ENCODE data around the gene CDH3. TPM values are rescaled to one million over a fixed set of nuclear protein-coding genes. Genes with fewer than 3 reads are reported as not detected.

Gene CDH3
- total RNA-seq (2014; rRNA removed; shearing (Covaris generic); ENCODE audit: low replicate concordance) = not detected in 2 replicates

GRCh38 chr16:68644715-68645493 lies at the start of gene CDH3:
Gene CDH3, plus strand, starts transcription at chr16:68645310. Its CDS starts 70 bp downstream, at chr16:68645380.
- H3K27me3 ChIP-seq = no peaks in the 10 kb centered on the region
- H3K9me3 ChIP-seq = no peaks in the 10 kb centered on the region
- no peak for DNase-seq
- no peaks in the 10 kb centered on the region for H3K36me3 ChIP-seq
- H3K4me3 ChIP-seq = no peak within 1 kb of the TSS

DNA sequence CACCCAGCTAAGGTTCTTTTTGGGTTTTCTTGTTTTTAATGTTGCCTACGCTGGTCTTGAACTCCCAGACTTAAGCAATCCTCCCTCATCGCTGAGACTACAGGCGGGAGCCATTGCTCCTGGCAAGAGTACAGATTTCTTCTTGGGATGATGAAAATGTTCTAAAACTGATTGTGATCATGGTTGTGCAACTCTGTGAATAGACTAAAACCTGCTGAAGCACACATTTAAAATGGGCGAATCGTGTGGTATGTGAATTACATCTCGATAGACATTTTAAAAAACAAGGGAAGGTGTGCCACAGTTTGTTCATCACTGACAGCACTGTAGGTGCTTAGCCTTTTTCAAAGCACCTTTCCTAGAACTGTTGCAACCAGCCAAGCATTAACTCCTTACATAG lies 48.8 kb upstream of the CDH3 start:
- H3K36me3 ChIP-seq = no peaks in the 10 kb centered on the region
- H3K27me3 ChIP-seq = no peaks in the 10 kb centered on the region
- no peaks in the 10 kb centered on the region for H3K9me3 ChIP-seq

DNA sequence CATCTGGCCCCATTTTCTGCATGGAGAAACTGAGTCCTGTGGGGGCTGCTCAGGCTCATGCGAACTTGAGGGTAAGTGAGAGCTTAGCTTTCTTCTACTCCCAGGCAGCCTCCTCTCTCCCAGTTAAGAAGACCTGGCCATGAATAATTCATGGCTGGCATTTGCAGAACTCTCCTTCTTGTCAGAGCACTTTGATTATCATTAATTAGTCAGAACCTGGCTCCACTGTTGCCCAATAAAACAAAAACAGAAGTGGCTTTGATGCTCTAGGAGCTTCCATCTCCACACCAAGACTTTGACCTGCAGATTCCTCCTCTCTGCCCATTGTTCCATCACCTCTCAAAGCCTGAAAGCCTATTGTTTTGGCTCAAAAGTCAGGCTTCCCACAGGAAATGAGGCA lies 45.5 kb upstream of the CDH3 start:
- H3K9me3 ChIP-seq = no peaks in the 10 kb centered on the region
- no peaks in the 10 kb centered on the region for H3K27me3 ChIP-seq
- H3K4me3 ChIP-seq = no peak overlapping the region
- H3K36me3 ChIP-seq = no peaks in the 10 kb centered on the region
- DNase-seq = no peak

More for the DNA sequence above, 48.8 kb upstream of the CDH3 start:
- no peak overlapping the region for H3K4me3 ChIP-seq
- DNase-seq = no peak

- no peaks in the 10 kb centered on the region for H3K27me3 ChIP-seq
- H3K36me3 ChIP-seq = no peaks in the 10 kb centered on the region
- H3K9me3 ChIP-seq = no peaks in the 10 kb centered on the region
- no peak for DNase-seq
- no peak overlapping the region for H3K4me3 ChIP-seq
Observed at GRCh38 chr16:68605746-68606145, 39.4 kb upstream of the CDH3 start.

DNA sequence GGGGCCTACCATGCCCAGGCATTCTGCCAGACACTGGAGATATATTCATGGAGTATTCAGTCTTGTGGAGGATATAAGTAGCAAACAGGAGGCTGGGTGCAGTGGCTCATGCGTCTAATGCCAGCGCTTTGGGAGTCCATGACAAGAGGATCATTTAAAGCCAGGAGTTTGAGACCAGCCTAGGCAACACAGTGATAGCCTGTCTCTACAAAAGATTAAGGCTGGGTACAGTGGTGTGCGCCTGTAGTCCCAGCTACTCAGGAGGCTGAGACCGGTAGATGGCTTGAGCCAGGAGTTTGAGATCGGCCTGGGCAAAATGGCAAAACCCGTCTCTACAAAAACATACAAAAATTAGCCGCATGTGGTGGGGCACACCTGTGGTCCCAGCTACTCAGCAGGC lies 37.7 kb upstream of the CDH3 start:
- Histone ChIP-seq H3K9me3 (no peaks in the 10 kb centered on the region), H3K36me3 (no peaks in the 10 kb centered on the region)
- no peak for DNase-seq

GRCh38 chr16:68608330-68608729 lies 36.8 kb upstream of the CDH3 start:
- no peak for DNase-seq
- Histone ChIP-seq H3K27me3 (no peaks in the 10 kb centered on the region), H3K36me3 (no peaks in the 10 kb centered on the region), H3K9me3 (no peaks in the 10 kb centered on the region), H3K4me3 (no peak overlapping the region)

More for the DNA sequence above, 37.7 kb upstream of the CDH3 start:
- H3K4me3 ChIP-seq = no peak overlapping the region
- no peaks in the 10 kb centered on the region for H3K27me3 ChIP-seq

GRCh38 chr16:68612996-68613395 lies 32.1 kb upstream of the CDH3 start:
- Histone ChIP-seq H3K27me3 (no peaks in the 10 kb centered on the region), H3K9me3 (no peaks in the 10 kb centered on the region), H3K36me3 (no peaks in the 10 kb centered on the region), H3K4me3 (no peak overlapping the region)
- DNase-seq = peak; percentile 36

- Histone ChIP-seq H3K36me3 (no peaks in the 10 kb centered on the region), H3K27me3 (no peaks in the 10 kb centered on the region), H3K4me3 (no peak overlapping the region), H3K9me3 (no peaks in the 10 kb centered on the region)
- DNase-seq = no peak
Observed at GRCh38 chr16:68617734-68618133, 27.4 kb upstream of the CDH3 start.

DNA sequence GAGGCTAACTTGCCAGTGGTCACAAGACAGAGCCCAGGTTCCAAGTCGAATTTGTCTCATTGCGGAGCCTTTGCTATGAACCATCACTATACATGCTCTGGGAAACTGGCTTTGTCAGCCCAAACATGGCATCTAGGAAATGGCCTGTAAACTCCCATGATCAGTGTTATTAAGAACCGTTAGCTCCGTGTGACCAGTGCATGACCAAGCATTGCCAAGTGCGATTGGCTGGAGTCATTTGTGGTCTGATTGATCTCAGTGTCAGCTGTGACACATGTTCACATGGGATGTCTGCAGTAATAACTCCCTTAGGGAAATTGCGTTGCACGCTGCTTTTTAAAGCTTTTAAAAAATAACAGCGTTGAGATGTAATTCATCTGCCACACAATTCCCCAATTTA lies 18.6 kb upstream of the CDH3 start:
- H3K36me3 ChIP-seq = no peaks in the 10 kb centered on the region
- no peaks in the 10 kb centered on the region for H3K9me3 ChIP-seq
- no peak overlapping the region for H3K4me3 ChIP-seq
- peak; percentile 20 for DNase-seq
- no peaks in the 10 kb centered on the region for H3K27me3 ChIP-seq

DNA sequence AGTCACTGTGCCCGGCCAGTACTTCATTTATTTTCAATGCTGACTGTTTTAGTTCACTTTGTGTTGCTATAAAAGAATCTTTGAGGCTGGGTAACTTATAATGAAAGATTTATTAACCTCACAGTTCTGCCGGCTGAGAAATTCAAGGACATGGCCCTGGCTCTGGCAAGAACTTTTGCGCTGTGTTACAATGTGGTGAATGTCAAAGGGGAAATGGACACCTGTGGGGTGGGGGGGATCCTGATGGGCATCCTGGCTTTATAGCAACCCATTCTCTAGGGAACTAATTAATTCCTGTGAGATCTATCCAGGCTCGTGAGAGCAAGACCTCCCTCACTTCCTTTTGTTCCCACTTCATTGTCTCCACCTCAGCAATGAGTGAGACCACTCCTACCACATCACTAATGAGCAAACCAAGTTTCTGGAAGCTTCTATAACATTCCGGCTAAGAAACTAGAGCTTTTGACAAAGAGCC lies 17.1 kb upstream of the CDH3 start:
- Histone ChIP-seq H3K9me3 (no peaks in the 10 kb centered on the region), H3K36me3 (no peaks in the 10 kb centered on the region), H3K27me3 (no peaks in the 10 kb centered on the region), H3K4me3 (no peak overlapping the region)
- no peak for DNase-seq

DNA sequence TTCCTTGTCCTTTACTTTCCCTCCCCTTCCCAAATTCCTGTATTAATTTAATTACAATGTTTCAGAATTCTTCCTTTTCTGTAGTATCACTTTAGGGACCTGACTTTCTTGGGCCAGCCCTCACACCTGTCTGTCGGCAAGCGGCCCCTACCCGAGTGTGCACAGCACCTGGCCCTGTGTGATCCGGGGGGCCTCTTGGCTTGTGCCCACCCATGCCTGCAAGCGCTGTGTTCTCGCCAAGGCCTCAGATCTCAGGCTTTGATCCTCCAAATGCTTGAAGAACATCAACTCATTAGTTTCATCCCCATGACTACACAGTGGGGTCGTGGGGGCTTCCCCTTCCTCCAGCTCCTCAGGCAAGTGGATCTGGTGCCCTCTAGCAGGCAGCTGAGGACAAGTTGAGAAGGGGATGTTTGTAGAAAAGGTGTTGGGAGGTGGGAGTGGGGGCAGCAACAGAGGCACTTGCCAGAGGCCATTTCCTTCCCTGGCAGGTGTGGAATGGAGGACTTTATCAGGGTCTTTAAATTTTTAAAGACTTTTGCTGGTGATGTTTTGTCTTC lies 15.7 kb upstream of the CDH3 start:
- DNase-seq = no peak
- H3K36me3 ChIP-seq = no peaks in the 10 kb centered on the region
- no peak overlapping the region for H3K4me3 ChIP-seq
- H3K27me3 ChIP-seq = no peaks in the 10 kb centered on the region
- no peaks in the 10 kb centered on the region for H3K9me3 ChIP-seq

GRCh38 chr16:68636064-68636560 lies 9.0 kb upstream of the CDH3 start:
- DNase-seq = peak; percentile 55

GRCh38 chr16:68636818-68637217 lies 8.3 kb upstream of the CDH3 start:
- no peaks in the 10 kb centered on the region for H3K36me3 ChIP-seq
- DNase-seq = no peak
- H3K9me3 ChIP-seq = no peaks in the 10 kb centered on the region
- H3K4me3 ChIP-seq = no peak overlapping the region
- no peaks in the 10 kb centered on the region for H3K27me3 ChIP-seq

More at GRCh38 chr16:68636064-68636560, 9.0 kb upstream of the CDH3 start:
- H3K9me3 ChIP-seq = no peaks in the 10 kb centered on the region
- no peak overlapping the region for H3K4me3 ChIP-seq
- H3K27me3 ChIP-seq = no peaks in the 10 kb centered on the region
- no peaks in the 10 kb centered on the region for H3K36me3 ChIP-seq

- Histone ChIP-seq H3K36me3 (no peaks in the 10 kb centered on the region), H3K9me3 (no peaks in the 10 kb centered on the region), H3K4me3 (no peak overlapping the region), H3K27me3 (no peaks in the 10 kb centered on the region)
- DNase-seq = peak; percentile 48
Observed at GRCh38 chr16:68640972-68641371, 4.1 kb upstream of the CDH3 start.

GRCh38 chr16:68642047-68642435 lies 3.1 kb upstream of the CDH3 start:
- Histone ChIP-seq H3K36me3 (no peaks in the 10 kb centered on the region), H3K9me3 (no peaks in the 10 kb centered on the region), H3K27me3 (no peaks in the 10 kb centered on the region), H3K4me3 (no peak overlapping the region)
- no peak for DNase-seq

GRCh38 chr16:68642436-68643101 lies 2.5 kb upstream of the CDH3 start:
- no peak overlapping the region for H3K4me3 ChIP-seq

GRCh38 chr16:68643227-68643626 lies 1.9 kb upstream of the CDH3 start:
- Histone ChIP-seq H3K9me3 (no peaks in the 10 kb centered on the region), H3K27me3 (no peaks in the 10 kb centered on the region), H3K36me3 (no peaks in the 10 kb centered on the region), H3K4me3 (no peak overlapping the region)
- DNase-seq = no peak

More at GRCh38 chr16:68642436-68643101, 2.5 kb upstream of the CDH3 start:
- no peaks in the 10 kb centered on the region for H3K36me3 ChIP-seq
- no peak for DNase-seq
- no peaks in the 10 kb centered on the region for H3K9me3 ChIP-seq
- H3K27me3 ChIP-seq = no peaks in the 10 kb centered on the region

Measured in MG63 (cell line).